SK-MEL-5 (cell line): Measurements from ENCODE around the gene DPP3. TPM values are rescaled to one million over a fixed set of nuclear protein-coding genes. Genes with fewer than 3 reads are reported as not detected.
"Not testable (repeated sequence)": the region's sequence is repeated elsewhere in the genome, so short reads cannot be mapped to it uniquely, and the experiment has no call there.

Experiments
- DNase-seq: peaks from one replicate; pipeline ENCODE4 v3.0.0-alpha.2; 2016; ENCODE audit warnings: low read depth, low spot score
- in situ Hi-C: cut with HindIII; loops from 2 replicates; pipeline ENCODE4 v1.10.0; 2016; ENCODE audit warnings: low sequenced_read_pairs, high pct_unique_total_duplicates, low pct_unique_long_range_greater_than_20kb
- total RNA-seq: library from RNA; depleted of rRNA; stranded (reverse); fragments of >200 nt; shearing (Covaris generic); gene quantifications from 2 replicates; pipeline ENCODE4 v1.2.3, GENCODE V29; 2014

DPP3 gene
- total RNA-seq, 1 experiment from 2014 or later: 43.5 TPM

GRCh38 chr11:66459138-66459778 is 21.0 kb upstream of the DPP3 start:
- in situ Hi-C loops: no loop called here
- DNase-seq: no peak

GRCh38 chr11:66462010-66462409 is 18.2 kb upstream of the DPP3 start:
- in situ Hi-C loops: no loop called here
- DNase-seq: no peak

- DNase-seq: no peak
- in situ Hi-C loops: no loop called here
These were observed 17.3 kb upstream of the DPP3 start for GRCh38 chr11:66462911-66463310.

GRCh38 chr11:66464116-66464515 is 16.1 kb upstream of the DPP3 start:
- DNase-seq, in situ Hi-C loops: not testable (repeated sequence)

GRCh38 chr11:66464916-66465315 is 15.3 kb upstream of the DPP3 start:
- in situ Hi-C loops: no loop called here
- no peak for DNase-seq

- in situ Hi-C loops: no loop called here
- DNase-seq: no peak
These were observed 14.6 kb upstream of the DPP3 start for GRCh38 chr11:66465373-66466224.

- DNase-seq: peak; percentile 82
- in situ Hi-C loops: no loop called here
These were observed 13.8 kb upstream of the DPP3 start, which contains the start of gene PELI3 for GRCh38 chr11:66466225-66467033. Gene PELI3, plus strand, starts transcription at chr11:66466905. Its CDS starts 1,224 bp downstream, at chr11:66468129.

GRCh38 chr11:66467034-66467659 is 13.1 kb upstream of the DPP3 start:
- in situ Hi-C loops: no loop called here

GRCh38 chr11:66467756-66468155 is 12.5 kb upstream of the DPP3 start:
- peak; percentile 14 for DNase-seq
- in situ Hi-C loops: no loop called here

More at GRCh38 chr11:66467034-66467659, 13.1 kb upstream of the DPP3 start:
- DNase-seq: no peak

GRCh38 chr11:66468691-66469090 is 11.5 kb upstream of the DPP3 start:
- no peak for DNase-seq
- in situ Hi-C loops: no loop called here

- DNase-seq: no peak
- in situ Hi-C loops: no loop called here
These were observed 10.8 kb upstream of the DPP3 start for GRCh38 chr11:66469441-66469840.

GRCh38 chr11:66470015-66470414 is 10.2 kb upstream of the DPP3 start:
- in situ Hi-C loops: no loop called here
- DNase-seq: no peak

GRCh38 chr11:66471142-66471541 is 9.1 kb upstream of the DPP3 start:
- no peak for DNase-seq
- in situ Hi-C loops: no loop called here

GRCh38 chr11:66472054-66472453 is 8.2 kb upstream of the DPP3 start:
- DNase-seq: no peak
- in situ Hi-C loops: no loop called here

- DNase-seq: no peak
- in situ Hi-C loops: no loop called here
These were observed 7.1 kb upstream of the DPP3 start for GRCh38 chr11:66473167-66473566.

GRCh38 chr11:66473608-66474515 is 6.4 kb upstream of the DPP3 start:
- in situ Hi-C loops: no loop called here
- no peak for DNase-seq
